ENCODE results near the gene EMC8.

DNA sequence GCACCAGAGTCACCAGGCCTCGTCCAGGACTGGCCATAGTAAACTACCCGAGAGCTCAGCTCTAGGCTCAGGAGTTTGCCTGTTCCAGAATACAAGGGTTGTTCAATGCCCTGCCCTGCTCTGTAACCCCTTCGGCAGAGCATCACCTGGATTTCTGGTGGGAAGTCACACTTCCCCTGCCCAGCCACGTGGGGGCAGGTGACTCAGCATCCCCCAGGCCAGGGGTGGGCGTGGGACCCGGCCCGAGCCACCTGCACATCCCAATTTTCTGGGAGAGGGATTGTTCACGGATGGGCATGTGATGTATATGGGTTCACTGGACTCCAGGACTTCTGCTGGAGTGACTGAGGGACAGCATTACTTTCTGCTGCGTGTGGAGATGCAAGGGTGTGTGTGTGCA lies 26.0 kb upstream of the EMC8 start:
- TF ChIP-seq JUND (IDR thresholded peaks at IDR 0.05), result no peak
- TF ChIP-seq GABPA (IDR thresholded peaks at IDR 0.05 in 1 of 2, conservative IDR thresholded peaks at IDR 0.05 in 1 of 2), result no peak
- TF ChIP-seq, protein P1, sequence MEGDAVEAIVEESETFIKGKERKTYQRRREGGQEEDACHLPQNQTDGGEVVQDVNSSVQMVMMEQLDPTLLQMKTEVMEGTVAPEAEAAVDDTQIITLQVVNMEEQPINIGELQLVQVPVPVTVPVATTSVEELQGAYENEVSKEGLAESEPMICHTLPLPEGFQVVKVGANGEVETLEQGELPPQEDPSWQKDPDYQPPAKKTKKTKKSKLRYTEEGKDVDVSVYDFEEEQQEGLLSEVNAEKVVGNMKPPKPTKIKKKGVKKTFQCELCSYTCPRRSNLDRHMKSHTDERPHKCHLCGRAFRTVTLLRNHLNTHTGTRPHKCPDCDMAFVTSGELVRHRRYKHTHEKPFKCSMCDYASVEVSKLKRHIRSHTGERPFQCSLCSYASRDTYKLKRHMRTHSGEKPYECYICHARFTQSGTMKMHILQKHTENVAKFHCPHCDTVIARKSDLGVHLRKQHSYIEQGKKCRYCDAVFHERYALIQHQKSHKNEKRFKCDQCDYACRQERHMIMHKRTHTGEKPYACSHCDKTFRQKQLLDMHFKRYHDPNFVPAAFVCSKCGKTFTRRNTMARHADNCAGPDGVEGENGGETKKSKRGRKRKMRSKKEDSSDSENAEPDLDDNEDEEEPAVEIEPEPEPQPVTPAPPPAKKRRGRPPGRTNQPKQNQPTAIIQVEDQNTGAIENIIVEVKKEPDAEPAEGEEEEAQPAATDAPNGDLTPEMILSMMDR (IDR thresholded peaks at IDR 0.05; ENCODE audit: low read depth, low read length, missing input control), result no peak
- TF ChIP-seq TAF1 (conservative IDR thresholded peaks at IDR 0.05), result no peak
- no peak for TF ChIP-seq HNF4A (conservative IDR thresholded peaks at IDR 0.05)

Measured in liver (tissue), 3 donors.